ENCODE results near the gene HBA1. TPM values are rescaled to one million over a fixed set of nuclear protein-coding genes. Genes with fewer than 3 reads are reported as not detected.
"Not testable (repeated sequence)": the region's sequence is repeated elsewhere in the genome, so short reads cannot be mapped to it uniquely, and the experiment has no call there.

Gene HBA1
- total RNA-seq, 1 donor = not detected

- TF ChIP-seq CTCF (IDR thresholded peaks at IDR 0.05; ENCODE audit: insufficient read depth, low read depth, low read length) = no peak
- no peak overlapping the region for H3K4me3 ChIP-seq (ENCODE audit: low read depth, low read length)
- DNase-seq (ENCODE audit: low read depth) = no peak
These were observed 9.9 kb upstream of the HBA1 start for GRCh38 chr16:166375-167121.

GRCh38 chr16:167122-167690 is 9.3 kb upstream of the HBA1 start:
- no peak overlapping the region for H3K4me3 ChIP-seq (ENCODE audit: low read depth, low read length)
- TF ChIP-seq CTCF (IDR thresholded peaks at IDR 0.05; ENCODE audit: insufficient read depth, low read depth, low read length) = no peak
- DNase-seq (ENCODE audit: low read depth) = no peak

GRCh38 chr16:168424-168823 is 8.1 kb upstream of the HBA1 start:
- no peak for DNase-seq (ENCODE audit: low read depth)
- TF ChIP-seq CTCF (IDR thresholded peaks at IDR 0.05; ENCODE audit: insufficient read depth, low read depth, low read length) = no peak
- H3K4me3 ChIP-seq (ENCODE audit: low read depth, low read length) = no peak overlapping the region

GRCh38 chr16:169014-169413 is 7.5 kb upstream of the HBA1 start:
- DNase-seq (ENCODE audit: low read depth) = no peak
- no peak for TF ChIP-seq CTCF (IDR thresholded peaks at IDR 0.05; ENCODE audit: insufficient read depth, low read depth, low read length)
- H3K4me3 ChIP-seq (ENCODE audit: low read depth, low read length) = no peak overlapping the region

- DNase-seq (ENCODE audit: low read depth); H3K4me3 ChIP-seq (ENCODE audit: low read depth, low read length): not testable (repeated sequence)
These were observed 6.4 kb upstream of the HBA1 start for GRCh38 chr16:170088-170507.

GRCh38 chr16:170788-171187 is 5.7 kb upstream of the HBA1 start:
- no peak overlapping the region for H3K4me3 ChIP-seq (ENCODE audit: low read depth, low read length)
- TF ChIP-seq CTCF (IDR thresholded peaks at IDR 0.05; ENCODE audit: insufficient read depth, low read depth, low read length) = no peak
- no peak for DNase-seq (ENCODE audit: low read depth)

- not testable (repeated sequence) for DNase-seq (ENCODE audit: low read depth); H3K4me3 ChIP-seq (ENCODE audit: low read depth, low read length)
These were observed 4.0 kb upstream of the HBA1 start, which contains the start of gene HBA2 for GRCh38 chr16:172374-172941. HBA2 (plus strand) TSS chr16:172876; CDS start chr16:172913, 37 bp downstream.

GRCh38 chr16:173211-173854 is 3.1 kb upstream of the HBA1 start:
- H3K4me3 ChIP-seq (ENCODE audit: low read depth, low read length); DNase-seq (ENCODE audit: low read depth): not testable (repeated sequence)

GRCh38 chr16:173928-174769 is 2.3 kb upstream of the HBA1 start:
- not testable (repeated sequence) for H3K4me3 ChIP-seq (ENCODE audit: low read depth, low read length); DNase-seq (ENCODE audit: low read depth)

Data from fibroblast of villous mesenchyme (primary cell).